Effector memory CD4-positive, alpha-beta T cell (primary cell): ENCODE results near the gene TMEM200B.
"Not testable (repeated sequence)": the region's sequence is repeated elsewhere in the genome, so short reads cannot be mapped to it uniquely, and the experiment has no call there.

ENCODE experiments used
- DNase-seq, 3 donors: peaks; one replicate each; pipeline ENCODE4 v3.0.0-alpha.2; 2020
- H3K27ac ChIP-seq: 2 replicates; pipeline ENCODE4 v1.7.0; 2013; ENCODE audit warnings: mild to moderate bottlenecking, low read length, moderate library complexity; ENCODE audit not compliant: insufficient read depth, poor library complexity, severe bottlenecking
- H3K27me3 ChIP-seq: replicated peaks from 2 replicates; pipeline ENCODE4 v1.7.0; 2013; ENCODE audit warnings: mild to moderate bottlenecking, low read length; ENCODE audit not compliant: insufficient read depth, control insufficient read depth, poor library complexity, severe bottlenecking
- H3K36me3 ChIP-seq: 2 replicates; pipeline ENCODE4 v1.7.0; 2013; ENCODE audit warnings: mild to moderate bottlenecking, low read length, moderate library complexity; ENCODE audit not compliant: control insufficient read depth, insufficient read depth
- H3K4me1 ChIP-seq: 2 replicates; pipeline ENCODE4 v1.7.0; 2013; ENCODE audit warnings: low read length, mild to moderate bottlenecking; ENCODE audit not compliant: control insufficient read depth, insufficient read depth, poor library complexity, severe bottlenecking
- H3K4me3 ChIP-seq: 2 replicates; pipeline ENCODE4 v1.7.0; 2013; ENCODE audit warnings: low read length, low read depth, mild to moderate bottlenecking; ENCODE audit not compliant: insufficient read depth, poor library complexity, severe bottlenecking
- H3K9me3 ChIP-seq: 2 replicates; pipeline ENCODE4 v1.7.0; 2013; ENCODE audit warnings: mild to moderate bottlenecking, low read length, moderate library complexity; ENCODE audit not compliant: control insufficient read depth

The TMEM200B gene

GRCh38 chr1:29113413-29114117 lies 10.1 kb downstream of the TMEM200B start:
- Histone ChIP-seq H3K36me3 (peaks cover 78% of the 10 kb centered on the region), H3K4me1 (no peaks in the 10 kb centered on the region), H3K27me3 (no peaks in the 10 kb centered on the region), H3K4me3 (no peak overlapping the region), H3K27ac (no peak overlapping the region), H3K9me3 (no peaks in the 10 kb centered on the region)
- no peak for DNase-seq

- no peak for DNase-seq
- Histone ChIP-seq H3K9me3 (no peaks in the 10 kb centered on the region), H3K4me3 (no peak overlapping the region), H3K4me1 (no peaks in the 10 kb centered on the region), H3K27ac (no peak overlapping the region), H3K27me3 (no peaks in the 10 kb centered on the region), H3K36me3 (peaks cover 76% of the 10 kb centered on the region)
These were observed 10.8 kb downstream of the TMEM200B start for GRCh38 chr1:29112705-29113412.

DNA sequence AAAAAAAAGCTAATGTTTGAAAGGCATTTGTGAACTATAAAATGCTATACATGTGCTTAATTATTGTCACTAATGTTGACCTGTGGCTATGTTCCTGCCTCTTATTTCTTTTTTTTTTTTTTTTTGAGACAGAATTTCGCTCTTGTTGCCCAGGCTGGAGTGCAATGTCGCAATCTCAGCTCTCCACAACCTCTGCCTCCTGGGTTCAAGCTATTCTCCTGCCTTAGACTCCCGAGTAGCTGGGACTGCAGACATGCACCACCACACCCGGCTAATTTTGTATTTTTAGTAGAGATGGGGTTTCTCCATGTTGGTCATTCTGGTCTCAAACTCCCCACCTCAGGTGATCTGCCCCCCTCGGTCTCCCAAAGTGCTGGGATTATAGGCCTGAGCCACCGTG lies 15.7 kb downstream of the TMEM200B start:
- H3K9me3 ChIP-seq, result not testable (repeated sequence)

DNA sequence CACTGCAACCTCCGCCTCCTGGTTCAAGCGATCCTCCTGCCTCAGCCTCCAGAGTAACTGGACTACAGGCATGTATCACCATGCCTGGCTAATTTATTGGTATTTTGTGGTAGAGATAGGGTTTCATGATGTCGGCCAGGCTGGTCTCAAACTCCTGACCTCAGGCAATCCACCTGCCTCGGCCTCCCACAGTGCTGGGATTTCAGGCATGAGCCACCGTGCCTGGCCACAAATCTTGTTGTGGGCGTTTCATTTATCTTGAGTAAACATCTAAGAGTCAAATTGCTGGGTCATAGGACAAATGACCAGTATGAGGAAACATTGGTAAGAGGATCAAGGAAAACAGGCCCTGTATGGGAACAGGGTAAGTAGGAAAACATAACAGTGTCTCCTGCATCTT lies 17.9 kb downstream of the TMEM200B start:
- DNase-seq, result no peak
- no peaks in the 10 kb centered on the region for H3K4me1 ChIP-seq
- peaks cover 37% of the 10 kb centered on the region for H3K36me3 ChIP-seq
- H3K4me3 ChIP-seq, result no peak overlapping the region
- H3K9me3 ChIP-seq, result no peaks in the 10 kb centered on the region
- H3K27ac ChIP-seq, result no peak overlapping the region
- no peaks in the 10 kb centered on the region for H3K27me3 ChIP-seq

More for the DNA sequence above, 15.7 kb downstream of the TMEM200B start:
- not testable (repeated sequence) for H3K27ac ChIP-seq, DNase-seq, H3K27me3 ChIP-seq, H3K4me1 ChIP-seq, H3K4me3 ChIP-seq
- peaks cover 40% of the 10 kb centered on the region for H3K36me3 ChIP-seq

GRCh38 chr1:29100487-29100886 lies 23.2 kb downstream of the TMEM200B start:
- peaks cover 58% of the 10 kb centered on the region for H3K36me3 ChIP-seq
- H3K27ac ChIP-seq, result no peak overlapping the region
- no peaks in the 10 kb centered on the region for H3K27me3 ChIP-seq
- no peaks in the 10 kb centered on the region for H3K9me3 ChIP-seq
- no peak overlapping the region for H3K4me3 ChIP-seq
- H3K4me1 ChIP-seq, result no peaks in the 10 kb centered on the region
- no peak for DNase-seq

DNA sequence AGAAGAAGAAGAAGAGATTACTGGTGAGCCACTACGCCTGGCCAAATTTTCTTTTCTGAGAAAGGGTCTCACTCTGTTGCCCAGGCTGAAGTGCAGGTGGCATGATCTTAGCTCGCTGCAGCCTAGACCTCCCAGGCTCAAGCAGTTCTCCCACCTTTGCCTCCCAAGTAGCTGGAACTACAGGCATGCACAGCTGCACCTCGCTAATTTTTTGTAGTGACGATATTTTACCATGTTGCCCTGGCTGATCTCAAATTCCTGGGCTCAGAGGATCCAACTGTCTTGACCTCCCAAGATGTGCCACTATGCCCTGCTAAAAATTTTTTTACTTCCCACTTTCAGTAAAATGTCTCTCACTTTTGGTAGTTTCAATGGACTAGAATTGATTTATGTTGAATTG lies 24.4 kb downstream of the TMEM200B start:
- Histone ChIP-seq H3K4me3 (no peak overlapping the region), H3K27ac (no peak overlapping the region), H3K36me3 (peaks cover 59% of the 10 kb centered on the region), H3K9me3 (no peaks in the 10 kb centered on the region), H3K4me1 (no peaks in the 10 kb centered on the region), H3K27me3 (no peaks in the 10 kb centered on the region)
- no peak for DNase-seq

DNA sequence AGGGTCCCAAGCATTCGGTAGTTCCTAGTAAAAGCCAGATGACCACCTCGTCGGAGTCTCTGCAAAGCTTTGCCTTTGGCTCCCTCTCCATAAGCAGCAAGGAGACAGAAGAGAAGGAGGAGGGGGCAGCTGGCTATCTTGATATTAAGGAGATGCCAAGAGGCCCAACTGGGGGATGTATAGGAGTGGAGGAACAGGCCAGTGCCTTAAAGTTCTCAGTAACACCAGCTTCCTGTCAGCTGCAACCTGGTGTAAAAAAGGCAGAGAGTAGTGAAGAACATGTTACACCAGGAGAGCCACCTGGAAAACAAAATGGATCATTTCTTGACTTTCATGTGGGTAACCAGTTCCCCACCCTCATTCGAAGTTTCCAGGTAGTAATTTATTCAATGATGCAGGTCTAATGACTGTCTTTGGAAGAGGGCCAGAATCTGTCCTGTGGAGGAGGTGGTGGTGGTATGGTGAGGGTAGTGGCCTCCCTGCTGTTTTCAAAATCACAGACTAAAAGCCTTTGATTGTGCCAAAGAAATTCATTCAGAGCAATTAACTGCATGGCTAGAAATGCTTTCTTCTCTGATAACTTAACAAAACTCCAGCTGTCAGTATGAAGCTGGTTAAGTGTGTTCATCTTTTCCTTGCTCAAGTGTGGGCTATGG lies 27.3 kb downstream of the TMEM200B start:
- Histone ChIP-seq H3K9me3 (no peaks in the 10 kb centered on the region), H3K36me3 (peaks cover 56% of the 10 kb centered on the region), H3K4me3 (no peak overlapping the region), H3K27me3 (no peaks in the 10 kb centered on the region), H3K27ac (no peak overlapping the region), H3K4me1 (no peaks in the 10 kb centered on the region)
- DNase-seq, result no peak

DNA sequence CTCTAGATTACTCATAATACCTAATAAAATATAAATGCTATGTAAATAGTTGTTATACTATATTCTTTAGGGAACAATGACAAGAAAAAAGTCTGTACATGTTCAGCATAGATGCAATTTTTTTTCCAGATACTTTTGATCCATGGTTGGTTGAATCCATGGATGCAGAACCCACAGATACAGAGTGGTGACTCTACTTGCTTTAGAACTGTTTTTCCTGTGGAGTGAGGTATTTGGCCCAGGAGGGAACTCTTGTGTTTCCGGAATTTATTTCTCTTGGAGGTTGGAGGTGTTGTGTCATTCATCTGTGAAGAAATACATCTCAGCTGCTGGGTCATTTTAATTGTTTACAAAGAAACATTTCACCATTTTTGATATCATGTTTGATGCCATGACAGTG lies 28.7 kb downstream of the TMEM200B start:
- no peak overlapping the region for H3K27ac ChIP-seq
- no peaks in the 10 kb centered on the region for H3K4me1 ChIP-seq
- H3K27me3 ChIP-seq, result no peaks in the 10 kb centered on the region
- no peak overlapping the region for H3K4me3 ChIP-seq
- H3K9me3 ChIP-seq, result no peaks in the 10 kb centered on the region
- H3K36me3 ChIP-seq, result peaks cover 52% of the 10 kb centered on the region
- DNase-seq, result no peak

DNA sequence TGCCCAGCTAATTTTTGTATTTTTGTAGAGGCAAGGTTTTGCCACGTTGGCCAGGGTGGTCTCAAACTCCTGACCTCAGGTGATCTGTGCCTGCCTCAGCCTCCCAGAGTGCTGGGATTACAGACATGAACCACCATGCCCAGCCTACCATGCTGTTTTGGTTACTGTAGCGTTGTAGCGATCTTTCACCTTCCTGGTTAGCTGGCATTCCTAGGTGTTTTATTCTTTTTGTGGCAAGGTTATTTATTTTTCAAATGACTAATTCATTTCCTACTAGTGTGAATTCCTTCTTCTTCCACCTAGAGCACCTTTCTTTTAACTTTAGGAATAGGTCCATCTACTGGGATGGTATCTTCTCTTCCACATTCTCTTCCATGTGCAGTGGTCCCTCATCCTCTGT lies 29.3 kb downstream of the TMEM200B start:
- DNase-seq, result no peak
- Histone ChIP-seq H3K4me3 (no peak overlapping the region), H3K27ac (no peak overlapping the region), H3K9me3 (no peaks in the 10 kb centered on the region), H3K27me3 (no peaks in the 10 kb centered on the region), H3K4me1 (no peaks in the 10 kb centered on the region), H3K36me3 (peaks cover 49% of the 10 kb centered on the region)

- H3K9me3 ChIP-seq, DNase-seq, H3K27me3 ChIP-seq, H3K4me1 ChIP-seq, H3K27ac ChIP-seq, H3K4me3 ChIP-seq: not testable (repeated sequence)
- H3K36me3 ChIP-seq, result peaks cover 48% of the 10 kb centered on the region
These were observed 31.0 kb downstream of the TMEM200B start for GRCh38 chr1:29092704-29093103.
